Fibroblast of lung (primary cell): Measurements from ENCODE around the gene SDR42E1.

Experiments
- CTCF ChIP-seq, 2 donors: IDR thresholded peaks in 1 of 2; conservative IDR thresholded peaks in 1 of 2; 1 replicate in 1 of 2; 2 replicates in 1 of 2; pipeline ENCODE4 v1.5.1; 2011 to 2012; ENCODE audit warnings: low read length in 2 of 2, control low read depth in 1 of 2, inconsistent platforms in 1 of 2, low read depth in 1 of 2, mild to moderate bottlenecking in 1 of 2
- EZH2 ChIP-seq: IDR thresholded peaks from 2 replicates; pipeline ENCODE4 v1.5.1; 2012; ENCODE audit warnings: low read length, control low read depth, mild to moderate bottlenecking; ENCODE audit errors: missing control alignments

GRCh38 chr16:82007189-82007588 is 4.1 kb downstream of the SDR42E1 start:
- TF ChIP-seq CTCF (conservative IDR thresholded peaks at IDR 0.05 in 1 of 2, IDR thresholded peaks at IDR 0.05 in 1 of 2; ENCODE audit: low read depth in 1 of 2, low read length in 2 of 2): no peak
- TF ChIP-seq EZH2: no peak
